ENCODE results near the gene TCOF1. TPM values are rescaled to one million over a fixed set of nuclear protein-coding genes. Genes with fewer than 3 reads are reported as not detected.

TCOF1 gene
- total RNA-seq, 1 experiment from 2014 or later: 109 TPM

DNA sequence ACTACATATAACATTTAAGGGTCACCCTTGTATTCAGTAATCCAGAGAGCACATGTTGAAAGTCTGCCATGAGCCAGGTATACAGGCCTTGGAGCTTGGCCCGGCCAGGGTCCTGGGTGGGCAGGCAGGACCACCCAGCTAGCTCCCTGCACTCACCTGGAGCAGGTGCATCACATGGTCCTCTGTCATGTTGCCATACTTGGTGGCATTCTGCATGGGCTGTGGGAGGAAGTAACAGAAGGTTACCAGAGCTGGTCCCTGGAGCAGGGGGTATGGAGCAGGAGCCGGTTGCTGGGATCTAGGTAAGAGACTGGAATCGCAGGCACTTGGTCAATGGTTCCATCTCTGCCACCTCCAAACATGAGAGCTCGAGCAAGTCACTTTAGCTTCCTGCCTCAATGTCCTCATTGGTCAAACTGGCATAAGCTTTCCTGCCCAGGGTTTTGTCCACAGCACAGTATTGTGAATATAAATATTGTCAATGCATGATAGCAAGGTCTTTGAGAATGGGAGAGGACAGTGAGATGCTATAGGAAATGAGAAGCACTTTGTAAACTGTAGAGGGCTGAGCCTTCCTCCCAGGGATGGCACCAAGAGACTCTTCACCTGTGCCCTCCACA, 48.7 kb downstream of the TCOF1 start:
- DNase-seq (ENCODE audit: low spot score): no peak
- Histone ChIP-seq H3K9me3 (ENCODE audit: low read depth, low read length, poor library complexity, severe bottlenecking) (no peaks in the 10 kb centered on the region), H3K36me3 (ENCODE audit: insufficient read depth, low read length, poor library complexity, severe bottlenecking) (no peaks in the 10 kb centered on the region), H3K4me1 (ENCODE audit: insufficient read depth, low read length, poor library complexity, severe bottlenecking) (peaks cover 8% of the 10 kb centered on the region), H3K4me3 (ENCODE audit: low read depth, low read length, poor library complexity, severe bottlenecking) (no peak overlapping the region), H3K27me3 (replicated peaks; ENCODE audit: insufficient read depth, low read depth, low read length, poor library complexity) (no peaks in the 10 kb centered on the region), H3K27ac (ENCODE audit: low read depth, low read length, poor library complexity, severe bottlenecking) (no peak overlapping the region)
- CTCF ChIA-PET: no interaction called here
- BruUV-seq (replicated peaks): no TSS peak
- POLR2A ChIA-PET (ENCODE audit: low non-redundant PET): no interaction called here
- TF ChIP-seq EZH2 (IDR thresholded peaks at IDR 0.05; ENCODE audit: borderline replicate concordance, low read depth, low read length, poor library complexity, severe bottlenecking): no peak
- TF ChIP-seq, protein P1, sequence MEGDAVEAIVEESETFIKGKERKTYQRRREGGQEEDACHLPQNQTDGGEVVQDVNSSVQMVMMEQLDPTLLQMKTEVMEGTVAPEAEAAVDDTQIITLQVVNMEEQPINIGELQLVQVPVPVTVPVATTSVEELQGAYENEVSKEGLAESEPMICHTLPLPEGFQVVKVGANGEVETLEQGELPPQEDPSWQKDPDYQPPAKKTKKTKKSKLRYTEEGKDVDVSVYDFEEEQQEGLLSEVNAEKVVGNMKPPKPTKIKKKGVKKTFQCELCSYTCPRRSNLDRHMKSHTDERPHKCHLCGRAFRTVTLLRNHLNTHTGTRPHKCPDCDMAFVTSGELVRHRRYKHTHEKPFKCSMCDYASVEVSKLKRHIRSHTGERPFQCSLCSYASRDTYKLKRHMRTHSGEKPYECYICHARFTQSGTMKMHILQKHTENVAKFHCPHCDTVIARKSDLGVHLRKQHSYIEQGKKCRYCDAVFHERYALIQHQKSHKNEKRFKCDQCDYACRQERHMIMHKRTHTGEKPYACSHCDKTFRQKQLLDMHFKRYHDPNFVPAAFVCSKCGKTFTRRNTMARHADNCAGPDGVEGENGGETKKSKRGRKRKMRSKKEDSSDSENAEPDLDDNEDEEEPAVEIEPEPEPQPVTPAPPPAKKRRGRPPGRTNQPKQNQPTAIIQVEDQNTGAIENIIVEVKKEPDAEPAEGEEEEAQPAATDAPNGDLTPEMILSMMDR (conservative IDR thresholded peaks at IDR 0.05; ENCODE audit: low read depth, low read length): no peak
- intact Hi-C loops (cut with micrococcal nuclease; ENCODE audit: unreplicated experiment): no loop called here

DNA sequence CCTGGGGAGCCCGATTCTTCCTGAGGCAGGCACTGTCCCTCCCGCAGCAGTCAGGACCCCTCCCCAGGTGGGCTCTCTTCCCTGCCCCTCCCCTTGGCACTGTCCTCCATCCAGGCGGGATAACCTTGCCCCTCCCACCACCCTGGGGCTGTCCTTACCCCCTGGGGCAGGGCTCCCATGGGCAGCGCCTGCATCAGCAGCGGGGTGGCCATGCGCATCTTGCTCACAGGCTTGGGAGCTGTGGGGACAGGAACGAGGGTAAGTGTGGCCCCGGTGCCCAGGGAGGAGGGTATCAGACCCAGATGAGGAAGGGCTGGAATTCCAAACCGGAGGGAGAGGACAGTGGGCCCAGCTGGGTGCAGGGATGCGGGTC, 49.2 kb downstream of the TCOF1 start:
- TF ChIP-seq, protein P1 (conservative IDR thresholded peaks at IDR 0.05; ENCODE audit: low read depth, low read length): no peak
- no peak for TF ChIP-seq EZH2 (IDR thresholded peaks at IDR 0.05; ENCODE audit: borderline replicate concordance, low read depth, low read length, poor library complexity, severe bottlenecking)
- H3K27me3 ChIP-seq (replicated peaks; ENCODE audit: insufficient read depth, low read depth, low read length, poor library complexity): no peaks in the 10 kb centered on the region
- no peak overlapping the region for H3K27ac ChIP-seq (ENCODE audit: low read depth, low read length, poor library complexity, severe bottlenecking)
- H3K9me3 ChIP-seq (ENCODE audit: low read depth, low read length, poor library complexity, severe bottlenecking): no peaks in the 10 kb centered on the region
- DNase-seq (ENCODE audit: low spot score): no peak
- POLR2A ChIA-PET (ENCODE audit: low non-redundant PET): no interaction called here
- no peak overlapping the region for H3K4me3 ChIP-seq (ENCODE audit: low read depth, low read length, poor library complexity, severe bottlenecking)
- no TSS peak for BruUV-seq (replicated peaks)
- intact Hi-C loops (cut with micrococcal nuclease; ENCODE audit: unreplicated experiment): no loop called here
- CTCF ChIA-PET: no interaction called here
- H3K4me1 ChIP-seq (ENCODE audit: insufficient read depth, low read length, poor library complexity, severe bottlenecking): peaks cover 8% of the 10 kb centered on the region
- no peaks in the 10 kb centered on the region for H3K36me3 ChIP-seq (ENCODE audit: insufficient read depth, low read length, poor library complexity, severe bottlenecking)

DNA sequence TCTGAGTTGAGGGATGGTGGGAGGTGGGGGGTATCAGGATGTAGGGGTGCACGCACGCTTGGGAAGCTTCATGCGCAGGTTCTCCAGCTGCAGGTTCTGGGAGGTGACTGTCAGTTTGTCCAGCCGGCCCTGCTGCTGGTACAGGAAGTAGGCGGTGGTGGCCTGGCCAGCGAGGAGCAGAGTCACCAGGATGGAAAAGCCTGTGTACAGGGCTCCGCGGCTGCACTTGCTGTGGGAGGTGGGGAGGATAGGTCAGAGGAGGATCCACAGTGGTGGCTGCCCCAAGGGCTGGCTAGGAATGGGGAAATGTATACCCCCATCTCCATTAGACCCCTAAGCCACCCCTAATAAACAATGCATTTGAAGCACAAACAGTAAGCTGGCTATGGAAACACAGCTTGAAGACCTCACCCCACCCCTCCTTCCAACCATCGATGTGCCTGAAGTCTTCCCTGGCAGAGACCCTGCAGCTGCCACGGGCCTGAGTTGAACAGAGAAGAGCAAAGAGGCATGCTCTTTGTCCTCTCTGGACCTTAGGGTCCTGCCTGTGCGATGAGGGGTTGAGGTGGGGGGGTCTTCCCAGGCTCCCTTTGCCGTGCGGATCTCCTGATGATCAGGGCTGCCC, 49.7 kb downstream of the TCOF1 start:
- ChIA-PET POLR2A (ENCODE audit: low non-redundant PET) (no interaction called here), CTCF (no interaction called here)
- Histone ChIP-seq H3K27ac (ENCODE audit: low read depth, low read length, poor library complexity, severe bottlenecking) (no peak overlapping the region), H3K4me1 (ENCODE audit: insufficient read depth, low read length, poor library complexity, severe bottlenecking) (peaks cover 8% of the 10 kb centered on the region), H3K36me3 (ENCODE audit: insufficient read depth, low read length, poor library complexity, severe bottlenecking) (no peaks in the 10 kb centered on the region), H3K9me3 (ENCODE audit: low read depth, low read length, poor library complexity, severe bottlenecking) (no peaks in the 10 kb centered on the region), H3K27me3 (replicated peaks; ENCODE audit: insufficient read depth, low read depth, low read length, poor library complexity) (no peaks in the 10 kb centered on the region), H3K4me3 (ENCODE audit: low read depth, low read length, poor library complexity, severe bottlenecking) (no peak overlapping the region)
- intact Hi-C loops (cut with micrococcal nuclease; ENCODE audit: unreplicated experiment): no loop called here
- no TSS peak for BruUV-seq (replicated peaks)
- DNase-seq (ENCODE audit: low spot score): no peak
- TF ChIP-seq, protein P1 (conservative IDR thresholded peaks at IDR 0.05; ENCODE audit: low read depth, low read length): no peak
